NCI-H2227 (cell line): ENCODE results near the gene OBP2B.
"Not testable (repeated sequence)": the region's sequence is repeated elsewhere in the genome, so short reads cannot be mapped to it uniquely, and the experiment has no call there.

ENCODE experiments used
- DNase-seq: peaks from one replicate; lab custom pipeline; 2025; ENCODE audit not compliant: unreplicated experiment; lab: John Stamatoyannopoulos, UW

The OBP2B gene

GRCh38 chr9:133223159-133223756, 14.2 kb upstream of the OBP2B start:
- DNase-seq, result not testable (repeated sequence)

- not testable (repeated sequence) for DNase-seq
Observed at GRCh38 chr9:133221994-133222393, 12.9 kb upstream of the OBP2B start.

GRCh38 chr9:133221177-133221809, 12.2 kb upstream of the OBP2B start:
- DNase-seq, result no peak

GRCh38 chr9:133218049-133218975, 9.3 kb upstream of the OBP2B start:
- DNase-seq, result not testable (repeated sequence)

GRCh38 chr9:133217333-133217988, 8.4 kb upstream of the OBP2B start:
- DNase-seq, result not testable (repeated sequence)

- not testable (repeated sequence) for DNase-seq
Observed at GRCh38 chr9:133214276-133214675, 5.2 kb upstream of the OBP2B start.

GRCh38 chr9:133210609-133211008, 1.6 kb upstream of the OBP2B start:
- DNase-seq, result no peak

- DNase-seq, result no peak
Observed at GRCh38 chr9:133210202-133210532, 1.1 kb upstream of the OBP2B start.

- DNase-seq, result not testable (repeated sequence)
Observed at GRCh38 chr9:133209327-133210201, 514 bp upstream of the OBP2B start.

- not testable (repeated sequence) for DNase-seq
Observed at GRCh38 chr9:133208171-133208879, 725 bp downstream of the OBP2B start.

- DNase-seq, result no peak
Observed at GRCh38 chr9:133207540-133208170, 1.4 kb downstream of the OBP2B start.

GRCh38 chr9:133207021-133207531, 2.0 kb downstream of the OBP2B start:
- DNase-seq, result no peak

- DNase-seq, result no peak
Observed at GRCh38 chr9:133205996-133206931, 2.8 kb downstream of the OBP2B start.

- not testable (repeated sequence) for DNase-seq
Observed at GRCh38 chr9:133205481-133205887, 3.6 kb downstream of the OBP2B start.

- DNase-seq, result no peak
Observed at GRCh38 chr9:133204993-133205336, 4.1 kb downstream of the OBP2B start.

GRCh38 chr9:133204335-133204992, 4.6 kb downstream of the OBP2B start:
- no peak for DNase-seq

- DNase-seq, result no peak
Observed at GRCh38 chr9:133203506-133204075, 5.5 kb downstream of the OBP2B start.
